ENCODE results near the gene POP7. TPM values are rescaled to one million over a fixed set of nuclear protein-coding genes. Genes with fewer than 3 reads are reported as not detected.

Gene POP7
- total and polyA plus RNA-seq, 8 donors = 23.3 to 70.1 (median 38.7) TPM; not detected in 1

DNA sequence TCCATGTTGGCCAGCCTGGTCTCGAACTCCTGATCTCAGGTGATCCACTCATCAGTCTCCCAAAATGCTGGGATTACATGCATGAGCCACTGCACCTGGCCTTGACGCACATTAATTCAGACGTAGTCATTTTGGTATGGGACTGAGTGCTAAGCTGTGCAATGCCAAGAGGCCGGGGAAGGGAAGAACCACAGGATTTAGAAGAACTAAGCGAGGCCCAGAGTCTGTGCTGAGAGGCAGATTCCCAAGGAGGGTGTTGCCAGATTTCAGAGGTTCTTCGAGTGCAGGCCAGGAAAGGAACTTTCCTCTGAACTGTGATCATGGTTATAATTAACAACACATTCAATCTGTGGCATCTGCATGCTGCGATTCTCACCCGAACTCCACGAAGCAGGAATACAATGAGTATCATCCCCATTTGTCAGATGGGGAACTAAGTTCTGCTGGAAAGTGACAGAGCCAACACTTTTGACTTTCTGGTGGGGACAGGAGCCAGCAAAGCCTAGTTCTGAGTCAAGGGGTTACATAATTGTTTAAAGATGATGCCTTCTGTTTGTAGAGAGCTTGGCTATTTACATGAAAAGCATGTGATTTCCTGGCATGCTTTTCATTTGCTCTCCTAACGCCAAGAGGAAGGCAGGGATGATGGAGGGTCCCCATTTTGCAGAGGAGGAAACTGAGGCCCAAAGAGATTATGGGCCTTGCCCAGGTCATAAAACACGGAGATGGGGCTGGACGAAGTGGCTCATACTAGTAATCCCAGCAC lies 21.3 kb downstream of the POP7 start:
- peak in 1 of 2 donors; percentile 71 for DNase-seq
- WGBS, 5 donors = 54 to 59% (median 56%) methylated on average over 12 of the region's 12 CpGs

DNA sequence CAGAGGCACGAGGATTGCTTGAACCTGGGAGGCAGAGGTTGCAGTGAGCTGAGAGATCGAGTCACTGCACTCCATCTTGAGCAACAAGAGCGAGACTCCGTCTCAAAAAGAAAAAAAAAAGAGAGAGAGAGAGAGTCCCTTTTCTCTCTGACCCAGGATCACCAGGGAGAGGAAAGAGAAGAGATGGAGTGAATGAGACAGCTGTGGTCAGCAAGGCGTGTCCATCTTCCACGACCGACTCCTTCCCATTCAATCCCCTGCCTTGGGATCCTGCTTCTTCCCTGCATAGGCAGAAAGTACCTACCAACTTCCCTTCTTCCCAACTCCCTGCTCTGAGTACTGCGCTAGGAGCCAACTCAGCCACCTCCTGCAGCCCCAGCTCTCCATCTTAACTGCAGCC lies 22.3 kb downstream of the POP7 start:
- no peaks in the 10 kb centered on the region for H3K9me3 ChIP-seq
- peaks cover 0 to 9% (median 7%) of the 10 kb centered on the region in 4 donors for H3K4me1 ChIP-seq
- TF ChIP-seq POLR2AphosphoS5 (IDR thresholded peaks at IDR 0.05) (no peak), POLR2A (IDR thresholded peaks at IDR 0.05) (no peak), EP300 (IDR thresholded peaks at IDR 0.05) (no peak)
- TF ChIP-seq, protein P1, sequence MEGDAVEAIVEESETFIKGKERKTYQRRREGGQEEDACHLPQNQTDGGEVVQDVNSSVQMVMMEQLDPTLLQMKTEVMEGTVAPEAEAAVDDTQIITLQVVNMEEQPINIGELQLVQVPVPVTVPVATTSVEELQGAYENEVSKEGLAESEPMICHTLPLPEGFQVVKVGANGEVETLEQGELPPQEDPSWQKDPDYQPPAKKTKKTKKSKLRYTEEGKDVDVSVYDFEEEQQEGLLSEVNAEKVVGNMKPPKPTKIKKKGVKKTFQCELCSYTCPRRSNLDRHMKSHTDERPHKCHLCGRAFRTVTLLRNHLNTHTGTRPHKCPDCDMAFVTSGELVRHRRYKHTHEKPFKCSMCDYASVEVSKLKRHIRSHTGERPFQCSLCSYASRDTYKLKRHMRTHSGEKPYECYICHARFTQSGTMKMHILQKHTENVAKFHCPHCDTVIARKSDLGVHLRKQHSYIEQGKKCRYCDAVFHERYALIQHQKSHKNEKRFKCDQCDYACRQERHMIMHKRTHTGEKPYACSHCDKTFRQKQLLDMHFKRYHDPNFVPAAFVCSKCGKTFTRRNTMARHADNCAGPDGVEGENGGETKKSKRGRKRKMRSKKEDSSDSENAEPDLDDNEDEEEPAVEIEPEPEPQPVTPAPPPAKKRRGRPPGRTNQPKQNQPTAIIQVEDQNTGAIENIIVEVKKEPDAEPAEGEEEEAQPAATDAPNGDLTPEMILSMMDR (IDR thresholded peaks at IDR 0.05) = no peak
- no peak for DNase-seq
- H3K36me3 ChIP-seq = no peaks in the 10 kb centered on the region
- peaks cover 0 to 16% (median 0%) of the 10 kb centered on the region in 3 donors for H3K27me3 ChIP-seq
- 68 to 78% (median 76%) methylated on average over 8 of the region's 8 CpGs for WGBS, 5 donors
- intact Hi-C loops (cut with DNase I; ENCODE audit: low total_unique reads) = no loop called here
- H3K27ac ChIP-seq = no peak overlapping the region
- H3K4me3 ChIP-seq = no peak overlapping the region

More for the DNA sequence above, 21.3 kb downstream of the POP7 start:
- TF ChIP-seq, protein P1 (IDR thresholded peaks at IDR 0.05) = no peak
- TF ChIP-seq POLR2A (IDR thresholded peaks at IDR 0.05) = no peak
- TF ChIP-seq POLR2AphosphoS5 (IDR thresholded peaks at IDR 0.05) = no peak
- TF ChIP-seq EP300 (IDR thresholded peaks at IDR 0.05) = no peak
- intact Hi-C loops (cut with DNase I; ENCODE audit: low total_unique reads) = no loop called here
- Histone ChIP-seq H3K9me3 (no peaks in the 10 kb centered on the region), H3K27me3 (peaks cover 0 to 26% (median 8%) of the 10 kb centered on the region in 3 donors), H3K27ac (peak overlapping the region in 1 of 5 donors; percentile 17), H3K36me3 (no peaks in the 10 kb centered on the region), H3K4me1 (peaks cover 0 to 9% (median 7%) of the 10 kb centered on the region in 4 donors), H3K4me3 (no peak overlapping the region)

DNA sequence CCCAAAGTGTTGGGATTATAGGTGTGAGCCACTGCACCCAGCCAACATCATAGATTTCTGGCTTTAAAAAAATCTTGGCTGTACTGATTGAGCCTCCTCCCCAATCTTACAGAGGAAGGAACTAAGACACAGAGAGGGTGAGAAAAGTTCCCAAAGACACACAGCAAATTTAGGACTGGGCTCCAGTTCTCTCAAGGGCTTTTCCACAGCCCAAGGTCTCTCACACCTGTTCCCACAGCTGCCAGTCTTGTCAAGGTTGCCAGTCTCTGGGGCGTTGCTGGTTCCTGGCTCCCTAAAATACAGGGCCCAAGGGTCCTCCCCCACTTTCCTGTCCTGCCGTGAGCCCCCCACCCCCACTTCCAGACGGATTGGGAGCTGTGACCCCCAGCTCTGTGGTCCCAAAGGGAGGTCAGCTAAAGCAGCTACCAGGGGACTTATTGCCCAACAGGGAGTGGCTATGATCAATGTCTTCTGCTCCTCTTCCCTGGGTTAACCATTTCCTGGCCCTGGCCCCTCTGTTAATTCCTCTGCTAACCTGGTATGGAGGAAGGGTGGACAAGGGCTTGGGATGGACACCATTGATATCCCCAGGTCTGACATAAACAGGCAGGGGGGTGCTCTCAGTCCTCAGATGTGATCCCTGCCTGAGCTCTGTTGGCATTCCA lies 24.3 kb downstream of the POP7 start:
- no peak for DNase-seq
- peaks cover 0 to 4% (median 3%) of the 10 kb centered on the region in 4 donors for H3K4me1 ChIP-seq
- WGBS, 5 donors = 20 to 34% (median 21%) methylated on average over 1 to 3 of the region's 3 CpGs; no CpG with 5 or more reads in 2 of the 5 donors
- no peaks in the 10 kb centered on the region for H3K27me3 ChIP-seq
- intact Hi-C loops (cut with DNase I; ENCODE audit: low total_unique reads) = no loop called here
- H3K4me3 ChIP-seq = no peak overlapping the region
- TF ChIP-seq POLR2A (IDR thresholded peaks at IDR 0.05) = no peak
- TF ChIP-seq, protein P1 (IDR thresholded peaks at IDR 0.05) = no peak
- no peak for TF ChIP-seq POLR2AphosphoS5 (IDR thresholded peaks at IDR 0.05)
- TF ChIP-seq EP300 (IDR thresholded peaks at IDR 0.05) = no peak
- H3K9me3 ChIP-seq = no peaks in the 10 kb centered on the region
- H3K36me3 ChIP-seq = no peaks in the 10 kb centered on the region
- no peak overlapping the region for H3K27ac ChIP-seq

DNA sequence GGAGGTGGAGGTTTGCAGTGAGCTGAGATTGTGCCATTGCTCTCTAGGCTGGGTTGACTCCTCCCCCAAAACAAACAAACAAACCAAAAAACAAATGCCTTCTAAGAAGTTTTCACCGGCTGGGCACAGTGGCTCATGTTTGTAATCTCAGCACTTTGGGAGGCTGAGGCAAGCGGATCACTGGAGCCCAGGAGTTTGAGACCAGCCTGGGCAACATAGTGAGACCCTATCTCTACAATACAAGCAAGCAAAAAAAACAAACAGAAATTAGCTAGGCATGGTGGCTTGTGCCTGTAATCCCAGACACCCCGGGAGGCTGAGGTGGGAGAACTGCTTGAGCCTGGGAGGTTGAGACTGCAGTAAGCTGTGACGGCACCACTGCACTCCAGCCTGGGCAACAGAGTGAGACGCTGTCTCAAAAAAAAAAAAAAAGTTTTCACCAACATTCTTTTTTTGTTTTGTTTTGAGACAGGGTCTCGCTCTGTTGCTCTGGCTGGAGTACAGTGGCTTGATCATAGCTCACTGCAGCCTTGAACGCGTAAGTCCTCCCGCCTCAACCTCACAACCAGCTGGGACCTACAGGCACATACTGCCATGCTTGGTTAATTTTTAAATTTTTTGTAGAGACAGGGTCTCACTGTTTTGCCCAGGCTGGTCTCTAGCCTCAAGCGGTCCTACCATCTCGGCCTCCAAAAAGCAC lies 26.2 kb downstream of the POP7 start:
- intact Hi-C loops (cut with DNase I; ENCODE audit: low total_unique reads) = no loop called here
- no peaks in the 10 kb centered on the region for H3K4me1 ChIP-seq
- no peak for DNase-seq
- H3K27me3 ChIP-seq = no peaks in the 10 kb centered on the region
- 78 to 79% (median 79%) methylated on average over 10 to 11 of the region's 11 CpGs; no CpG with 5 or more reads in 2 of the 5 donors for WGBS, 5 donors
- H3K36me3 ChIP-seq = no peaks in the 10 kb centered on the region
- H3K4me3 ChIP-seq = no peak overlapping the region
- TF ChIP-seq POLR2AphosphoS5 (IDR thresholded peaks at IDR 0.05) (no peak), POLR2A (IDR thresholded peaks at IDR 0.05) (no peak), EP300 (IDR thresholded peaks at IDR 0.05) (no peak)
- TF ChIP-seq, protein P1 (IDR thresholded peaks at IDR 0.05) = no peak
- no peak overlapping the region for H3K27ac ChIP-seq
- H3K9me3 ChIP-seq = no peaks in the 10 kb centered on the region
